HCT116 (cell line): ENCODE results near the gene SMC1B. TPM values are rescaled to one million over a fixed set of nuclear protein-coding genes. Genes with fewer than 3 reads are reported as not detected.

Experiments
- ATAC-seq: fragments of 200-7000 bp; cut with Tn5 transposase; 2 replicates; pipeline ENCODE4 v1.9.1; 2020; ENCODE audit warnings: mild to moderate bottlenecking, moderate library complexity
- BruUV-seq: library from RNA; stranded (reverse); fragments of 400-500 nt; replicated peaks from 2 replicates; lab custom pipeline; 2021; lab: Mats Ljungman, UMichigan
- CTCF ChIA-PET: fragments of 300-600 bp; sonication (Branson Sonifier 250); formaldehyde crosslinking; loops from one replicate; lab custom pipeline; 2021; ENCODE audit warnings: antibody characterized with exemption; lab: Charles Lee
- POLR2A ChIA-PET: fragments of 300-600, 350-600 bp; sonication (Branson Sonifier 250); formaldehyde crosslinking; loops from one replicate; lab custom pipeline; 2021; ENCODE audit warnings: antibody characterized with exemption; lab: Charles Lee
- RAD21 ChIA-PET, 2 experiments: fragments of 300-600 bp; sonication (Branson Sonifier 250); formaldehyde crosslinking; loops; one replicate each; lab custom pipeline; 2023; ENCODE audit warnings: low total read pairs in 2 of 2; ENCODE audit not compliant: uncharacterized antibody in 2 of 2, unreplicated experiment in 2 of 2, low non-redundant PET in 1 of 2; lab: Charles Lee
- DNase-seq: peaks from one replicate; pipeline ENCODE4 v3.0.0-alpha.2; 2010; ENCODE audit warnings: low read depth, low spot score
- H2AFZ ChIP-seq: fragments of 200-600 bp; shearing (Covaris generic), sonication (generic); 2 replicates; pipeline ENCODE4 v1.6.1; 2017; ENCODE audit warnings: low read depth, mixed run types, mixed read lengths, antibody characterized with exemption, low read length; ENCODE audit not compliant: poor library complexity, severe bottlenecking
- H3K27ac ChIP-seq: 2 replicates; pipeline ENCODE4 v1.5.1; 2012; ENCODE audit warnings: low read depth, low read length
- H3K27me3 ChIP-seq: fragments of 200-600 bp; sonication (generic); 2 replicates; pipeline ENCODE4 v1.6.1; 2016; ENCODE audit warnings: mixed run types, low read length, mixed read lengths; ENCODE audit not compliant: insufficient read depth
- H3K36me3 ChIP-seq, 2 experiments: fragments of 200-500 bp in 1 of 2; fragments of 200-600 bp in 1 of 2; sonication (Bioruptor generic) in 1 of 2; sonication (generic) in 1 of 2; 2 replicates each; pipeline versions ENCODE4 v1.5.1 to v1.6.1; 2014 to 2016; ENCODE audit warnings: low read length in 2 of 2, inconsistent platforms in 1 of 2, mixed read lengths in 1 of 2, mixed run types in 1 of 2; ENCODE audit not compliant: insufficient read depth in 2 of 2, control insufficient read depth in 1 of 2
- H3K4me1 ChIP-seq, 2 experiments: fragments of 200-600 bp in 1 of 2; sonication (generic) in 1 of 2; 2 replicates each; pipeline versions ENCODE4 v1.5.1 to v1.6.1; 2012 to 2017; ENCODE audit warnings: low read length in 2 of 2, inconsistent platforms in 1 of 2, mild to moderate bottlenecking in 1 of 2, mixed read lengths in 1 of 2, mixed run types in 1 of 2, moderate library complexity in 1 of 2; ENCODE audit not compliant: insufficient read depth in 2 of 2, control insufficient read depth in 1 of 2
- H3K4me2 ChIP-seq: fragments of 200-600 bp; sonication (generic); 2 replicates; pipeline ENCODE4 v1.6.1; 2017; ENCODE audit warnings: mixed run types, low read length, mixed read lengths
- H3K4me3 ChIP-seq, 2 experiments: fragments of 200-600 bp in 1 of 2; sonication (generic) in 1 of 2; replicated peaks in 1 of 2; 2 replicates each; pipeline ENCODE4 v1.5.1; 2011 to 2016; ENCODE audit warnings: low read length in 2 of 2, control low read depth in 1 of 2, low read depth in 1 of 2, mild to moderate bottlenecking in 1 of 2, mixed read lengths in 1 of 2, mixed run types in 1 of 2
- H3K79me2 ChIP-seq: fragments of 200-600 bp; sonication (generic); 2 replicates; pipeline ENCODE4 v1.6.1; 2017; ENCODE audit warnings: mild to moderate bottlenecking, mixed run types, low read length, moderate library complexity, mixed read lengths; ENCODE audit not compliant: insufficient read depth
- H3K9ac ChIP-seq: fragments of 200-600 bp; sonication (generic); 2 replicates; pipeline ENCODE4 v1.6.1; 2016; ENCODE audit warnings: low read length, mixed read lengths
- H3K9me2 ChIP-seq: fragments of 200-600 bp; sonication (generic), shearing (Covaris generic); 2 replicates; pipeline ENCODE4 v1.6.1; 2017; ENCODE audit warnings: mixed run types, mild to moderate bottlenecking, moderate library complexity; ENCODE audit not compliant: insufficient read depth
- H3K9me3 ChIP-seq, 2 experiments: fragments of 200-500 bp in 1 of 2; fragments of 200-600 bp in 1 of 2; sonication (Bioruptor generic) in 1 of 2; sonication (generic) in 1 of 2; 2 replicates each; pipeline ENCODE4 v1.6.1; 2014 to 2017; ENCODE audit warnings: low read length in 2 of 2, mixed read lengths in 2 of 2, inconsistent platforms in 1 of 2, low read depth in 1 of 2, mild to moderate bottlenecking in 1 of 2, mixed run types in 1 of 2, moderate library complexity in 1 of 2; ENCODE audit not compliant: control insufficient read depth in 1 of 2, insufficient read depth in 1 of 2
- H4K20me1 ChIP-seq: fragments of 200-600 bp; sonication (generic), shearing (Covaris generic); 2 replicates; pipeline ENCODE4 v1.6.1; 2017; ENCODE audit warnings: mixed run types, mild to moderate bottlenecking, moderate library complexity; ENCODE audit not compliant: insufficient read depth
- CTCF ChIP-seq, 3 experiments: fragments of 200-600 bp in 1 of 3; sonication (generic) in 1 of 3; IDR thresholded peaks in 2 of 3; conservative IDR thresholded peaks in 1 of 3; 2 replicates each; pipeline ENCODE4 v1.5.1; 2012 to 2017; ENCODE audit warnings: low read depth in 2 of 3, low read length in 2 of 3, antibody characterized with exemption in 1 of 3, borderline replicate concordance in 1 of 3, control low read depth in 1 of 3, mild to moderate bottlenecking in 1 of 3, mixed read lengths in 1 of 3, mixed run types in 1 of 3, moderate library complexity in 1 of 3; ENCODE audit not compliant: insufficient read depth in 1 of 3
- POLR2AphosphoS5 ChIP-seq: IDR thresholded peaks from 2 replicates; pipeline ENCODE4 v1.6.1; 2011; ENCODE audit warnings: mild to moderate bottlenecking, low read depth, low read length, moderate library complexity
- SIN3A ChIP-seq: IDR thresholded peaks from 2 replicates; pipeline ENCODE4 v1.6.1; 2012; ENCODE audit warnings: low read depth
- ZBTB33 ChIP-seq: IDR thresholded peaks from 2 replicates; pipeline ENCODE4 v1.6.1; 2011; ENCODE audit warnings: mild to moderate bottlenecking, low read length, moderate library complexity; ENCODE audit not compliant: insufficient replicate concordance; ENCODE audit errors: extremely low read depth
- intact Hi-C: fragments of 100-400 bp; cut with micrococcal nuclease; formaldehyde crosslinking; loops from 2 replicates; pipeline ENCODE4 v1.10.0; 2022
- total RNA-seq: library from RNA; stranded (reverse); gene quantifications from one replicate; pipeline ENCODE4 v1.2.1, GENCODE V29; 2021; ENCODE audit not compliant: unreplicated experiment

SMC1B gene
- total RNA-seq, 1 experiment from 2014 or later: not detected

GRCh38 chr22:45314054-45314721 is 99.2 kb downstream of the SMC1B start:
- H3K79me2 ChIP-seq: peaks cover 89% of the 10 kb centered on the region
- ATAC-seq: no peak
- ChIA-PET CTCF (no interaction called here), RAD21 (no interaction called here), POLR2A (no interaction called here)
- H2AFZ ChIP-seq: no peak overlapping the region
- no peak overlapping the region for H3K4me3 ChIP-seq
- no peak overlapping the region for H3K9ac ChIP-seq
- intact Hi-C loops: no loop called here
- TF ChIP-seq ZBTB33 (no peak), CTCF (IDR thresholded peaks at IDR 0.05 in 2 of 3, conservative IDR thresholded peaks at IDR 0.05 in 1 of 3; ENCODE audit: borderline replicate concordance in 1 of 3, insufficient read depth in 1 of 3, low read depth in 2 of 3, low read length in 2 of 3) (no peak), SIN3A (no peak), POLR2AphosphoS5 (no peak)
- peaks cover 11 to 17% of the 10 kb centered on the region in 2 experiments for H3K4me1 ChIP-seq
- no peak overlapping the region for H3K4me2 ChIP-seq
- H3K9me2 ChIP-seq: no peaks in the 10 kb centered on the region
- no peak for DNase-seq
- no peaks in the 10 kb centered on the region; the same call in 1 of the 2 replicates for H4K20me1 ChIP-seq
- BruUV-seq: no TSS peak
- no peaks in the 10 kb centered on the region for H3K27me3 ChIP-seq
- peaks cover 0 to 2% of the 10 kb centered on the region in 2 experiments; a peak in 2 of 4 replicates for H3K36me3 ChIP-seq
- H3K27ac ChIP-seq: no peak overlapping the region
- H3K9me3 ChIP-seq: no peaks in the 10 kb centered on the region
